ENCODE results near the gene TMC3. TPM values are rescaled to one million over a fixed set of nuclear protein-coding genes. Genes with fewer than 3 reads are reported as not detected.
A peak's percentile ranks its signal among the peaks of the same experiment; 100 is the strongest.

TMC3 gene
- total and polyA plus RNA-seq, 10 donors = not detected

GRCh38 chr15:81301385-81301784, 72.6 kb downstream of the TMC3 start:
- intact Hi-C loops (cut with DNase I; ENCODE audit: low total_unique reads) = no loop called here
- Histone ChIP-seq H3K27ac (peak overlapping the region; percentile 49 to 98 (median 92)), H3K27me3 (replicated peaks in 1 of 7) (no peaks in the 10 kb centered on the region), H3K4me3 (peak overlapping the region in 7 of 8 donors; percentile 65 to 87 (median 73)), H3K4me1 (peaks cover 41 to 100% (median 87%) of the 10 kb centered on the region in 6 donors), H3K9me3 (no peaks in the 10 kb centered on the region), H3K36me3 (peaks cover under 1 to 86% (median 65%) of the 10 kb centered on the region in 6 donors)
- DNase-seq = no peak
- 54 to 74% (median 64%) methylated on average over 4 of the region's 4 CpGs for WGBS, 5 donors
- TF ChIP-seq POLR2AphosphoS5 (IDR thresholded peaks at IDR 0.05) (no peak), POLR2A (IDR thresholded peaks at IDR 0.05) (no peak)

- Histone ChIP-seq H3K36me3 (peaks cover 0 to 69% (median 48%) of the 10 kb centered on the region in 6 donors), H3K27ac (peak overlapping the region; percentile 61 to 98 (median 92)), H3K4me3 (peak overlapping the region; percentile 57 to 87 (median 70)), H3K9me3 (no peaks in the 10 kb centered on the region), H3K4me1 (peaks cover 45 to 100% (median 87%) of the 10 kb centered on the region in 6 donors), H3K27me3 (replicated peaks in 1 of 7) (no peaks in the 10 kb centered on the region)
- WGBS, 5 donors = 32 to 56% (median 43%) methylated on average over 11 to 14 of the region's 14 CpGs
- no peak for DNase-seq
- intact Hi-C loops (cut with DNase I; ENCODE audit: low total_unique reads) = no loop called here
- TF ChIP-seq POLR2AphosphoS5 (IDR thresholded peaks at IDR 0.05) = peak; percentile 32 to 49 (median 41)
- TF ChIP-seq, protein P1, sequence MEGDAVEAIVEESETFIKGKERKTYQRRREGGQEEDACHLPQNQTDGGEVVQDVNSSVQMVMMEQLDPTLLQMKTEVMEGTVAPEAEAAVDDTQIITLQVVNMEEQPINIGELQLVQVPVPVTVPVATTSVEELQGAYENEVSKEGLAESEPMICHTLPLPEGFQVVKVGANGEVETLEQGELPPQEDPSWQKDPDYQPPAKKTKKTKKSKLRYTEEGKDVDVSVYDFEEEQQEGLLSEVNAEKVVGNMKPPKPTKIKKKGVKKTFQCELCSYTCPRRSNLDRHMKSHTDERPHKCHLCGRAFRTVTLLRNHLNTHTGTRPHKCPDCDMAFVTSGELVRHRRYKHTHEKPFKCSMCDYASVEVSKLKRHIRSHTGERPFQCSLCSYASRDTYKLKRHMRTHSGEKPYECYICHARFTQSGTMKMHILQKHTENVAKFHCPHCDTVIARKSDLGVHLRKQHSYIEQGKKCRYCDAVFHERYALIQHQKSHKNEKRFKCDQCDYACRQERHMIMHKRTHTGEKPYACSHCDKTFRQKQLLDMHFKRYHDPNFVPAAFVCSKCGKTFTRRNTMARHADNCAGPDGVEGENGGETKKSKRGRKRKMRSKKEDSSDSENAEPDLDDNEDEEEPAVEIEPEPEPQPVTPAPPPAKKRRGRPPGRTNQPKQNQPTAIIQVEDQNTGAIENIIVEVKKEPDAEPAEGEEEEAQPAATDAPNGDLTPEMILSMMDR (IDR thresholded peaks at IDR 0.05 in 8 of 11, conservative IDR thresholded peaks at IDR 0.05 in 3 of 11) = no peak
Measured at GRCh38 chr15:81299630-81300273, 74.3 kb downstream of the TMC3 start.

GRCh38 chr15:81299156-81299555, 74.9 kb downstream of the TMC3 start:
- Histone ChIP-seq H3K4me3 (peak overlapping the region; percentile 57 to 87 (median 70)), H3K27me3 (replicated peaks in 1 of 7) (no peaks in the 10 kb centered on the region), H3K36me3 (peaks cover 0 to 63% (median 45%) of the 10 kb centered on the region in 6 donors), H3K9me3 (no peaks in the 10 kb centered on the region), H3K4me1 (peaks cover 45 to 100% (median 87%) of the 10 kb centered on the region in 6 donors), H3K27ac (peak overlapping the region; percentile 82 to 98 (median 92))
- intact Hi-C loops (cut with DNase I; ENCODE audit: low total_unique reads) = no loop called here
- DNase-seq = no peak
- WGBS, 5 donors = 42 to 81% (median 56%) methylated on average over 3 of the region's 3 CpGs
- TF ChIP-seq POLR2A (IDR thresholded peaks at IDR 0.05) (no peak), POLR2AphosphoS5 (IDR thresholded peaks at IDR 0.05) (no peak)
- TF ChIP-seq, protein P1 (IDR thresholded peaks at IDR 0.05 in 8 of 11, conservative IDR thresholded peaks at IDR 0.05 in 3 of 11) = no peak

- intact Hi-C loops (cut with DNase I; ENCODE audit: low total_unique reads) = no loop called here
- Histone ChIP-seq H3K36me3 (peaks cover 0 to 58% (median 40%) of the 10 kb centered on the region in 6 donors), H3K27me3 (replicated peaks in 1 of 7) (no peaks in the 10 kb centered on the region), H3K9me3 (no peaks in the 10 kb centered on the region), H3K27ac (peak overlapping the region; percentile 82 to 98 (median 92)), H3K4me3 (peak overlapping the region; percentile 57 to 87 (median 70)), H3K4me1 (peaks cover 40 to 100% (median 87%) of the 10 kb centered on the region in 6 donors)
- DNase-seq = peak; percentile 72
- TF ChIP-seq, protein P1 (IDR thresholded peaks at IDR 0.05 in 8 of 11, conservative IDR thresholded peaks at IDR 0.05 in 3 of 11) = no peak
- TF ChIP-seq POLR2A (IDR thresholded peaks at IDR 0.05) (no peak), POLR2AphosphoS5 (IDR thresholded peaks at IDR 0.05) (no peak)
- 26 to 57% (median 40%) methylated on average over 6 of the region's 6 CpGs for WGBS, 5 donors
Measured at GRCh38 chr15:81298611-81299010, 75.4 kb downstream of the TMC3 start.

All from spleen (tissue), 11 donors.